ENCODE measurements around the gene DMWD.

DNA sequence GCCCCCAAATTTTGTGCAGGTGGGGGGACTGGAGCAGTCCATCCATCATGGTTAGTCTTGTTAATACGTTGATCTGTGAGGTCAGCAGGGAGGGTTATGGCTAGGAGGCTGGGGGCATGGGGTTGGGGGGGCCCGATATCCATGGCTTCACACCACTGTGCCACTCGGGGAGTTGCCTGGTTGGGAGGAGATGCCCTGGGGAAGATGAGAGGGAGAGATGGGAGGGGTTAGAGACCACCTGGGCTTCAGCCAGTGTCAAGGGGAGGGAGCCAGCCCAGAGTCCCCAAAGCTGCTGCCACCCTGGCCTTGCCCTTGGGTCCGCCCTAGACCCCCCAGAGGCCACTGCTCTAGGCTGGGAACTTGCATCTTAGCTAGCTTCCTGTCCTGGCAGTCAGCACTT, 8.5 kb downstream of the DMWD start:
- no peak for TF ChIP-seq POLR2A (IDR thresholded peaks at IDR 0.05)
- TF ChIP-seq, protein P1, sequence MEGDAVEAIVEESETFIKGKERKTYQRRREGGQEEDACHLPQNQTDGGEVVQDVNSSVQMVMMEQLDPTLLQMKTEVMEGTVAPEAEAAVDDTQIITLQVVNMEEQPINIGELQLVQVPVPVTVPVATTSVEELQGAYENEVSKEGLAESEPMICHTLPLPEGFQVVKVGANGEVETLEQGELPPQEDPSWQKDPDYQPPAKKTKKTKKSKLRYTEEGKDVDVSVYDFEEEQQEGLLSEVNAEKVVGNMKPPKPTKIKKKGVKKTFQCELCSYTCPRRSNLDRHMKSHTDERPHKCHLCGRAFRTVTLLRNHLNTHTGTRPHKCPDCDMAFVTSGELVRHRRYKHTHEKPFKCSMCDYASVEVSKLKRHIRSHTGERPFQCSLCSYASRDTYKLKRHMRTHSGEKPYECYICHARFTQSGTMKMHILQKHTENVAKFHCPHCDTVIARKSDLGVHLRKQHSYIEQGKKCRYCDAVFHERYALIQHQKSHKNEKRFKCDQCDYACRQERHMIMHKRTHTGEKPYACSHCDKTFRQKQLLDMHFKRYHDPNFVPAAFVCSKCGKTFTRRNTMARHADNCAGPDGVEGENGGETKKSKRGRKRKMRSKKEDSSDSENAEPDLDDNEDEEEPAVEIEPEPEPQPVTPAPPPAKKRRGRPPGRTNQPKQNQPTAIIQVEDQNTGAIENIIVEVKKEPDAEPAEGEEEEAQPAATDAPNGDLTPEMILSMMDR (IDR thresholded peaks at IDR 0.05): no peak

Measured in uterus (tissue), 2 donors.